ENCODE measurements around the gene KCNK1. TPM values are rescaled to one million over a fixed set of nuclear protein-coding genes. Genes with fewer than 3 reads are reported as not detected.
"Not testable (repeated sequence)": the region's sequence is repeated elsewhere in the genome, so short reads cannot be mapped to it uniquely, and the experiment has no call there.

The KCNK1 gene
- total RNA-seq, 2 experiments from 2014 or later = 5.0 to 5.2 TPM

- no peak overlapping the region for H3K4me3 Mint-ChIP-seq
- intact Hi-C loops (cut with micrococcal nuclease) = loop anchor here (10.0 kb wide), 1 partner anchor 271 kb away; no protein-coding TSS in a partner anchor
- H3K9me3 Mint-ChIP-seq = no peaks in the 10 kb centered on the region
- H3K4me1 Mint-ChIP-seq (ENCODE audit: low read depth) = no peaks in the 10 kb centered on the region
- CTCF ChIA-PET = no interaction called here
- POLR2A ChIA-PET = no interaction called here
- no peak overlapping the region for H3K27ac Mint-ChIP-seq
- DNase-seq = no peak
- no peaks in the 10 kb centered on the region for H3K36me3 Mint-ChIP-seq
- H3K27me3 Mint-ChIP-seq = peaks cover 17% of the 10 kb centered on the region
Observed at GRCh38 chr1:233675446-233675845, 61.5 kb downstream of the KCNK1 start.

GRCh38 chr1:233675893-233676292 is 62.0 kb downstream of the KCNK1 start:
- no peak overlapping the region for H3K4me3 Mint-ChIP-seq
- no peaks in the 10 kb centered on the region for H3K9me3 Mint-ChIP-seq
- H3K27ac Mint-ChIP-seq = no peak overlapping the region
- H3K36me3 Mint-ChIP-seq = no peaks in the 10 kb centered on the region
- no peaks in the 10 kb centered on the region for H3K4me1 Mint-ChIP-seq (ENCODE audit: low read depth)
- POLR2A ChIA-PET = no interaction called here
- DNase-seq = no peak
- CTCF ChIA-PET = no interaction called here
- H3K27me3 Mint-ChIP-seq = peaks cover 16% of the 10 kb centered on the region
- intact Hi-C loops (cut with micrococcal nuclease) = loop anchor here (10.0 kb wide), 1 partner anchor 271 kb away; no protein-coding TSS in a partner anchor

GRCh38 chr1:233677690-233678354 is 63.9 kb downstream of the KCNK1 start:
- ChIA-PET POLR2A (no interaction called here), CTCF (interaction anchor here (0.8 kb wide), 1 partner anchor 388 kb away, joined by 3 read pairs; no protein-coding TSS in a partner anchor)
- Mint-ChIP-seq H3K9me3 (no peaks in the 10 kb centered on the region), H3K4me3 (no peak overlapping the region), H3K4me1 (ENCODE audit: low read depth) (no peaks in the 10 kb centered on the region), H3K27me3 (peaks cover 14% of the 10 kb centered on the region), H3K27ac (no peak overlapping the region), H3K36me3 (no peaks in the 10 kb centered on the region)
- intact Hi-C loops (cut with micrococcal nuclease) = loop anchor here (10.0 kb wide), 1 partner anchor 273 kb away; no protein-coding TSS in a partner anchor
- no peak for DNase-seq

- POLR2A ChIA-PET = no interaction called here
- intact Hi-C loops (cut with micrococcal nuclease) = loop anchor here (10.0 kb wide), 1 partner anchor 274 kb away; no protein-coding TSS in a partner anchor
Observed at GRCh38 chr1:233679030-233679429, 65.1 kb downstream of the KCNK1 start.

DNA sequence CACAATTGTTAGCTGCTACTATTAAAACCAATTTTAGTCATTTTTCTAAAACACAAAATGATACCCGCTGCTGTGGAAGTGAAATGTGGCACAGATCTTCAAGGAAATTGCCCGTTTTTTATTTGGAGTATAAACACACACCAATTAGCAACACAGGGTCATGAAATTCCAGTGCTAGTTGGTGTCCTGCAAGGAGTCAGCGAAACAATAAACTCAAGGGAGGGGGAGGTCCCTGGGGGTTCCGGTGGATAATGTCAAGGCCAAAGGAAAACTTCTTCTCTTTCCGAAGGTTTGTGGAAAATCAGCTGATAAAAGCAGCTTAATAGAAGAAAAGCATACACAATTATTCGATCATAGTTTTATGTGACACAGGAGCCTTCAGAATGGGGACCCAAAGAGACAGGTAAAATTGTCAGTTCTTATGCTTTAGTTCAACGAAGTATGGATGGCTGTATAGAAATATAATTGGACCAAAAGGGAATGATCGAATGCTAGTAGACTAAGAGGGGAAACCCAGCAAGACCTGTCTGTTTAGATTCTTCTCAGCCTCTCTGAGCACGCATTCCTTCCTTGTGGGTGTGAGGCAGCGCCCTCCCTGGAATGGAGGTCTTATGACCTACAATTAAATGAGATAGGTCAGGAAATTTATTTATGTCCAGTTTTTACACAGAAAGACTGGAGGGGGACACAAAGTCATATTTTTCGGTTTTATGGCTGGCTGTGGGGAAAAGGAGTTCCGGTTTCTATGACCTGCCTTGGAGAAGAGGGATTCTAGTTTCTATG is 65.9 kb downstream of the KCNK1 start:
- Mint-ChIP-seq H3K27ac (no peak overlapping the region), H3K9me3 (no peaks in the 10 kb centered on the region), H3K4me1 (ENCODE audit: low read depth) (no peaks in the 10 kb centered on the region), H3K27me3 (peaks cover 2% of the 10 kb centered on the region), H3K4me3 (no peak overlapping the region), H3K36me3 (no peaks in the 10 kb centered on the region)
- DNase-seq = no peak
- intact Hi-C loops (cut with micrococcal nuclease) = loop anchor here (10.0 kb wide), 1 partner anchor 275 kb away; no protein-coding TSS in a partner anchor
- ChIA-PET POLR2A (no interaction called here), CTCF (no interaction called here)

More at GRCh38 chr1:233679030-233679429, 65.1 kb downstream of the KCNK1 start:
- peaks cover 4% of the 10 kb centered on the region for H3K27me3 Mint-ChIP-seq
- no peaks in the 10 kb centered on the region for H3K36me3 Mint-ChIP-seq
- H3K4me3 Mint-ChIP-seq = no peak overlapping the region
- CTCF ChIA-PET = no interaction called here
- no peaks in the 10 kb centered on the region for H3K4me1 Mint-ChIP-seq (ENCODE audit: low read depth)
- H3K27ac Mint-ChIP-seq = no peak overlapping the region
- no peak for DNase-seq
- no peaks in the 10 kb centered on the region for H3K9me3 Mint-ChIP-seq

- H3K9me3 Mint-ChIP-seq = no peaks in the 10 kb centered on the region
- no peaks in the 10 kb centered on the region for H3K4me1 Mint-ChIP-seq (ENCODE audit: low read depth)
- H3K4me3 Mint-ChIP-seq = no peak overlapping the region
- no peak overlapping the region for H3K27ac Mint-ChIP-seq
- H3K36me3 Mint-ChIP-seq = no peaks in the 10 kb centered on the region
- POLR2A ChIA-PET = no interaction called here
- intact Hi-C loops (cut with micrococcal nuclease) = no loop called here
- CTCF ChIA-PET = no interaction called here
- H3K27me3 Mint-ChIP-seq = peaks cover 2% of the 10 kb centered on the region
- no peak for DNase-seq
Observed at GRCh38 chr1:233681285-233681684, 67.4 kb downstream of the KCNK1 start.

DNA sequence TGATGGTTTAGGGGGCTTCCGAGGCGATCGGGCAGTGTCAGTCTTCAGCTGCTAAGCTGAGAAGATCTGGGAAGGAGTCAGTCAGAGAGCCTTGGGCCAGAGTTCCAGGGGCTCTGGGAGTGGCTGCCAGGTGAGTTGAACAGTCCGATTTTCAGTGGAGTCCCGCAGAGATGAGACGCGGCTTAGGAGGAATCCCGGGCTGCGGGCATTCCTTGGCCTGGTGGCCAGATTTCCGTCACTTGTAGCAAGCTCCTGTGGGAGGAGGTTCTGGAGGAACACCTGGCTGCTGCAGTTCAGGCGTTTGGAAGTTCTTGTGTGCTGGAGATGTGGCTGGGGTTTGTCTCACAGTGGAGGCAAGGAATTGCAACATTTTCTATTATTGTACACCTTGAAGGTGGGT is 72.7 kb downstream of the KCNK1 start:
- H3K4me3 Mint-ChIP-seq; H3K9me3 Mint-ChIP-seq; H3K27me3 Mint-ChIP-seq; POLR2A ChIA-PET; H3K36me3 Mint-ChIP-seq; H3K27ac Mint-ChIP-seq; DNase-seq; intact Hi-C loops (cut with micrococcal nuclease); H3K4me1 Mint-ChIP-seq (ENCODE audit: low read depth); CTCF ChIA-PET: not testable (repeated sequence)

DNA sequence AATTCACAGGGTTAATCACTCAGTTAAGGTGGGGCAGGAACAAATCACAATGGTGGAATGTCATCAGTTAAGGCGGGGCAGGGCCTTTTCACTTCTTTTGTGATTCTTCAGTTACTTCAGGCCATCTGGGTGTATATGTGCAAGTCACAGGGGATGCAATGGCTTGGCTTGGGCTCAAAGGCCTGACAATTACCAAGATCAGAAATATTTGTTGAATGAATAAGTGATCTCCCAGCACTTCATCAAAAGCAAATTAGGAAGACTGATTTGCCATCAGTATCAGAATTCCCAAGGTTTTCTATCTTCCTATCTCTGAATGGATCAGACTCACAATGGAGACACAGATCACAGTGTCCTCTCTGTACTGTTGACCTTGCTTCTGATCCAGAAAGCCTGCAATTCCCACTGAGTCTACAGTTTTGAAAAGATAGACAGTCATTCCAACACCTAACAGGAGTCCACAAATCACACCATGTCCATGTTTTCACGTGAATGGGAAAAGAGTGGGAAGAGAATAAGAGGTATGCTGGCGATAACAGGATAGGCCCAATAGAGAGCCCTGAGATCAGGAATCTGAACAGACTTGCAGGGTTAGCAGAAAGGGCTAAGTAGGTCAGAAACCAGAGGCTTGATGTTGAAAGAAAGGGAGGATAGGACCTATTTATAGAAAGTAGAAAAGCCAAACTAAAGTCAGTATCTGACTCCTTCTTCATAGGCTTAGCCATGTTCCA is 75.3 kb downstream of the KCNK1 start:
- no peak overlapping the region for H3K27ac Mint-ChIP-seq
- no peaks in the 10 kb centered on the region for H3K4me1 Mint-ChIP-seq (ENCODE audit: low read depth)
- CTCF ChIA-PET = no interaction called here
- POLR2A ChIA-PET = no interaction called here
- no peaks in the 10 kb centered on the region for H3K9me3 Mint-ChIP-seq
- H3K4me3 Mint-ChIP-seq = no peak overlapping the region
- no peaks in the 10 kb centered on the region for H3K36me3 Mint-ChIP-seq
- intact Hi-C loops (cut with micrococcal nuclease) = no loop called here
- DNase-seq = no peak
- H3K27me3 Mint-ChIP-seq = peaks cover 10% of the 10 kb centered on the region

DNA sequence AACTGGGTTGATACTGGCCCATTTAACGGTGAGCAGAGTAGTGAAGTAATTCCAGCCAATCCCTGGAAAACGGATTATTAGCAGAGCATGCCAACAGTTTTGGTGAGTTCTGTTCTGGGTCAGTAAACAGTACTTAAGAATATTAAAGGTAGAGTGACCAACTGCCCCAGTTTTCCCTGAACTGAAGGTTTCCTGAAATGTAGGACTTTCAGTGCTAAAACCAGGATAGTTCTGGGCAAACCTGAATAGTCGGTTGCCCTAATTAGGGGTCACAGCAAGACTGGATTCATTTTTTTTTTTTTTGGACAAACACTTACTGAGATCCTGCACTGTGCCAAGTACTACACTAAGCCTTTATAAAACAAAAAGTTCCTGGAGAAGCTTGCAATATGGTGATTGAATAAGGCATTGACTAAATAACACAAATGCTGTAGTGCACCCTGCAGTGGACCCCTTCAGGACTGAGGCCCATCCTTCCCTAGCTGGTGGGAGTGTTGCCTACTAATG is 75.9 kb downstream of the KCNK1 start:
- Mint-ChIP-seq H3K27me3 (peaks cover 10% of the 10 kb centered on the region), H3K36me3 (no peaks in the 10 kb centered on the region), H3K9me3 (no peaks in the 10 kb centered on the region), H3K4me3 (no peak overlapping the region), H3K4me1 (ENCODE audit: low read depth) (no peaks in the 10 kb centered on the region), H3K27ac (no peak overlapping the region)
- ChIA-PET POLR2A (no interaction called here), CTCF (no interaction called here)
- intact Hi-C loops (cut with micrococcal nuclease) = no loop called here
- DNase-seq = no peak

- CTCF ChIA-PET = no interaction called here
- POLR2A ChIA-PET = interaction anchor here (0.6 kb wide), 1 partner anchor 322 kb away, joined by 3 read pairs; no protein-coding TSS in a partner anchor
Observed at GRCh38 chr1:233695901-233696300, 82.0 kb downstream of the KCNK1 start.

DNA sequence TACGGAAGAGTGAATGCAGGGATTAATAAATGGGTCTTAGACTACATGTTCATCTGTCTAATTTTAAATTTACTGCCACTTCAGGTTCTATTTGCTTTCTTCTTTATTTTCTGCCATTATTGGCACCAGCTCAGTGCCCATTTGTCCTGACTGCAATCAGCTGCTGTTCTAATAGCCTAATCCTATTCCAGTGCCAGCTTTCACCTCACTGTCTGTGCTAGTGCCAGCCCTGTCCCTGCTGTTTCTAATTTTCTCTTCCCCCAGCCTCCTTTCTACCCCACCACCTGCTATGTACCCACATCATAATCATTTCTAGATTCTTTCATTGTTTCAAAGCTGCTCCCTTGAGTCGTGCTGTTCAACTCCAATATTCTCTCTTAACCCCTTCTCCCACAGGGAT is 86.4 kb downstream of the KCNK1 start:
- intact Hi-C loops (cut with micrococcal nuclease) = no loop called here
- Mint-ChIP-seq H3K4me3 (no peak overlapping the region), H3K36me3 (no peaks in the 10 kb centered on the region), H3K4me1 (ENCODE audit: low read depth) (no peaks in the 10 kb centered on the region), H3K27ac (no peak overlapping the region), H3K27me3 (peaks cover 31% of the 10 kb centered on the region), H3K9me3 (no peaks in the 10 kb centered on the region)
- DNase-seq = no peak
- ChIA-PET CTCF (no interaction called here), POLR2A (no interaction called here)

More at GRCh38 chr1:233695901-233696300, 82.0 kb downstream of the KCNK1 start:
- Mint-ChIP-seq H3K4me1 (ENCODE audit: low read depth) (no peaks in the 10 kb centered on the region), H3K4me3 (no peak overlapping the region), H3K36me3 (no peaks in the 10 kb centered on the region), H3K27ac (no peak overlapping the region), H3K27me3 (peaks cover 20% of the 10 kb centered on the region), H3K9me3 (no peaks in the 10 kb centered on the region)
- no peak for DNase-seq
- intact Hi-C loops (cut with micrococcal nuclease) = no loop called here

DNA sequence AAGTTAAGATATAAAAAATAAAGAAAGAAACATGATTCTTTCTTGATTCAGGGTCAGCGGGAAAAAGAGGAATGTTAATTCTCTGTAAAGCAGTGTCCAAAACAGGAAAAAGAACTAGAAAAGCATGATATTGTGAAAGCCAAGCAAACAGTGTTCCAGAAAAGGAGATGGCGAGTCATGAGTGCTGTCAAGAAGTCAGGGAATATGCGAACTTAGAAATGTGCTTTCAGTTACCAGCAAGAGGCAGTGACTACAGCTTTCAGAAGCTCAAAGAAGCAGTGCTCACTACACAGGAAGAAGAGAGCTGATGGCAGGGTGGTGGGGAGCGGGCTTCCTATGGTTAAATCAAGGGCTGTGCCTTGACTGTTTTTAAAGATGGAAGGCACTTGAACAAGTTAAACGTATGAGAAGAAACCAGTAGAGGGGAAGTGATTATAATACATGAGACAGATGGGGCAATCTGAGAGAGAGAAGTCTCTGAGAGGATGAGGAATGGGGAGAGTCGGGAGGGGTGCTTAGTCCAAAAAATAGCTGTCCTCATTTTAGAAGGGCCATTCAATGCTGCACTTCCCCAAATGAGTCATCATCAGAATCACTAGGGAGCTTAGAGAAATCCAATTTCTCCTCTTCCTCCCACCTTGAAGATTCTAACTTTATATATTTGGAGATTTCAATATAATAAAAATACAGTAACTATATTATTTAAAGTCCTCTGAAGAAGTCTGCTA is 90.4 kb downstream of the KCNK1 start:
- Mint-ChIP-seq H3K36me3 (no peaks in the 10 kb centered on the region), H3K27me3 (peaks cover 24% of the 10 kb centered on the region), H3K4me1 (ENCODE audit: low read depth) (no peaks in the 10 kb centered on the region), H3K27ac (no peak overlapping the region), H3K9me3 (peaks cover 7% of the 10 kb centered on the region), H3K4me3 (no peak overlapping the region)
- no peak for DNase-seq
- ChIA-PET POLR2A (no interaction called here), CTCF (no interaction called here)
- intact Hi-C loops (cut with micrococcal nuclease) = no loop called here

Measured in activated CD4-positive, alpha-beta memory T cell treated with anti-CD3 and anti-CD28 coated beads for 36 hours (primary cell).